ENCODE data around the gene TGFBR1.

- no peak for TF ChIP-seq RAD21 (IDR thresholded peaks at IDR 0.05; ENCODE audit: low read length)
- no peak for TF ChIP-seq REST (IDR thresholded peaks at IDR 0.05; ENCODE audit: low read depth, low read length)
- TF ChIP-seq CTCF (IDR thresholded peaks at IDR 0.05) = no peak
- TF ChIP-seq RFX5 (IDR thresholded peaks at IDR 0.05; ENCODE audit: low read length) = no peak
- no peak for TF ChIP-seq TCF12 (IDR thresholded peaks at IDR 0.05)
- TF ChIP-seq PBX3 (IDR thresholded peaks at IDR 0.05) = no peak
- TF ChIP-seq CHD2 (IDR thresholded peaks at IDR 0.05; ENCODE audit: low read length, partially characterized antibody) = no peak
- TF ChIP-seq, protein P1, sequence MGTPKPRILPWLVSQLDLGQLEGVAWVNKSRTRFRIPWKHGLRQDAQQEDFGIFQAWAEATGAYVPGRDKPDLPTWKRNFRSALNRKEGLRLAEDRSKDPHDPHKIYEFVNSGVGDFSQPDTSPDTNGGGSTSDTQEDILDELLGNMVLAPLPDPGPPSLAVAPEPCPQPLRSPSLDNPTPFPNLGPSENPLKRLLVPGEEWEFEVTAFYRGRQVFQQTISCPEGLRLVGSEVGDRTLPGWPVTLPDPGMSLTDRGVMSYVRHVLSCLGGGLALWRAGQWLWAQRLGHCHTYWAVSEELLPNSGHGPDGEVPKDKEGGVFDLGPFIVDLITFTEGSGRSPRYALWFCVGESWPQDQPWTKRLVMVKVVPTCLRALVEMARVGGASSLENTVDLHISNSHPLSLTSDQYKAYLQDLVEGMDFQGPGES (IDR thresholded peaks at IDR 0.05; ENCODE audit: low read depth, low read length) = no peak
- TF ChIP-seq ELF1 (IDR thresholded peaks at IDR 0.05) = no peak
- TF ChIP-seq, protein P2, sequence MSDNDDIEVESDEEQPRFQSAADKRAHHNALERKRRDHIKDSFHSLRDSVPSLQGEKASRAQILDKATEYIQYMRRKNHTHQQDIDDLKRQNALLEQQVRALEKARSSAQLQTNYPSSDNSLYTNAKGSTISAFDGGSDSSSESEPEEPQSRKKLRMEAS (IDR thresholded peaks at IDR 0.05; ENCODE audit: low read depth) = no peak
- no peak for TF ChIP-seq FOXJ3 (CRISPR knock-in tag; IDR thresholded peaks at IDR 0.05)
- TF ChIP-seq TAF1 (IDR thresholded peaks at IDR 0.05; ENCODE audit: borderline replicate concordance, low read depth, low read length) = no peak
- no peak for TF ChIP-seq EP300 (IDR thresholded peaks at IDR 0.05; ENCODE audit: borderline replicate concordance in 1 of 2, low read depth in 1 of 2, low read length in 1 of 2)
- TF ChIP-seq JUND (IDR thresholded peaks at IDR 0.05) = no peak
These were observed 92.3 kb downstream of the TGFBR1 start for GRCh38 chr9:99197124-99197630.
